KOPT-K1 (cell line): ENCODE measurements around the gene ATAD1.

ENCODE experiments used
- H3K27ac ChIP-seq: fragments of 200-600 bp; sonication (generic); 2 replicates; pipeline ENCODE4 v1.5.1; 2016; ENCODE audit warnings: antibody characterized with exemption, mild to moderate bottlenecking, low read depth, low read length; ENCODE audit not compliant: poor library complexity, severe bottlenecking
- H3K36me3 ChIP-seq: fragments of 200-600 bp; sonication (generic); 2 replicates; pipeline ENCODE4 v1.5.1; 2017; ENCODE audit warnings: antibody characterized with exemption, mild to moderate bottlenecking, low read length, moderate library complexity; ENCODE audit not compliant: insufficient read depth
- H3K9me3 ChIP-seq: fragments of 200-600 bp; sonication (generic); 2 replicates; pipeline ENCODE4 v1.5.1; 2017; ENCODE audit warnings: antibody characterized with exemption, low read length, mild to moderate bottlenecking; ENCODE audit not compliant: insufficient read depth, poor library complexity, severe bottlenecking

Gene ATAD1

GRCh38 chr10:87703771-87704170 is 114.3 kb downstream of the ATAD1 start:
- no peaks in the 10 kb centered on the region for H3K36me3 ChIP-seq
- H3K9me3 ChIP-seq, result no peaks in the 10 kb centered on the region
- H3K27ac ChIP-seq, result no peak overlapping the region

GRCh38 chr10:87702973-87703294 is 115.1 kb downstream of the ATAD1 start:
- Histone ChIP-seq H3K36me3 (no peaks in the 10 kb centered on the region), H3K27ac (no peak overlapping the region), H3K9me3 (no peaks in the 10 kb centered on the region)

GRCh38 chr10:87702260-87702972 is 115.6 kb downstream of the ATAD1 start:
- no peaks in the 10 kb centered on the region for H3K36me3 ChIP-seq
- H3K27ac ChIP-seq, result no peak overlapping the region
- no peaks in the 10 kb centered on the region for H3K9me3 ChIP-seq
